ENCODE data around the gene RGS6. TPM values are rescaled to one million over a fixed set of nuclear protein-coding genes. Genes with fewer than 3 reads are reported as not detected.

The RGS6 gene
- polyA plus RNA-seq, 3 donors = not detected

- no peaks in the 10 kb centered on the region for H3K79me2 ChIP-seq (ENCODE audit: insufficient read depth, low read length)
- no peaks in the 10 kb centered on the region for H4K20me1 ChIP-seq (ENCODE audit: insufficient read depth, low read length)
- H3K9ac ChIP-seq (ENCODE audit: insufficient read depth, low read length, poor library complexity, severe bottlenecking) = no peak overlapping the region
- no peak overlapping the region for H3K4me3 ChIP-seq (replicated peaks in 1 of 3; ENCODE audit: low read depth in 2 of 3, low read length in 3 of 3)
- peaks cover 13 to 34% (median 19%) of the 10 kb centered on the region in 3 donors for H3K27me3 Mint-ChIP-seq (ENCODE audit: low read depth in 3 of 3)
- H3K4me1 ChIP-seq (ENCODE audit: control insufficient read depth in 1 of 2, insufficient read depth in 2 of 2, low read length in 2 of 2) = no peaks in the 10 kb centered on the region
- no peak for DNase-seq
- WGBS (ENCODE audit: insufficient coverage) = 100% methylated on average over 3 of the region's 5 CpGs
- H3K36me3 Mint-ChIP-seq = no peaks in the 10 kb centered on the region
- no peak overlapping the region for H3K27ac ChIP-seq (ENCODE audit: low read depth in 1 of 2, low read length in 2 of 2)
- no peak overlapping the region for H3K4me2 ChIP-seq (replicated peaks; ENCODE audit: extremely low read depth, low read length, poor library complexity, severe bottlenecking)
- no peaks in the 10 kb centered on the region for H3K36me3 ChIP-seq (replicated peaks in 1 of 2; ENCODE audit: control insufficient read depth in 1 of 2, insufficient read depth in 2 of 2, low read length in 2 of 2)
- no peak overlapping the region for H3K4me3 Mint-ChIP-seq
- H3K4me1 Mint-ChIP-seq = no peaks in the 10 kb centered on the region
- peaks cover 0 to 4% (median 0%) of the 10 kb centered on the region in 7 donors for H3K9me3 Mint-ChIP-seq
- no peak overlapping the region for H2AFZ ChIP-seq (ENCODE audit: insufficient read depth, low read depth, low read length, poor library complexity, severe bottlenecking)
- peaks cover 8 to 10% of the 10 kb centered on the region in 2 donors for H3K27me3 ChIP-seq (ENCODE audit: control insufficient read depth in 2 of 2, insufficient read depth in 2 of 2, low read length in 2 of 2)
- intact Hi-C loops (cut with micrococcal nuclease) = no loop called here
- no peaks in the 10 kb centered on the region for H3K9me3 ChIP-seq (replicated peaks in 1 of 2; ENCODE audit: control insufficient read depth in 1 of 2, insufficient read depth in 1 of 2, low read length in 2 of 2)
- H3K27ac Mint-ChIP-seq = no peak overlapping the region
- TF ChIP-seq, protein P1, sequence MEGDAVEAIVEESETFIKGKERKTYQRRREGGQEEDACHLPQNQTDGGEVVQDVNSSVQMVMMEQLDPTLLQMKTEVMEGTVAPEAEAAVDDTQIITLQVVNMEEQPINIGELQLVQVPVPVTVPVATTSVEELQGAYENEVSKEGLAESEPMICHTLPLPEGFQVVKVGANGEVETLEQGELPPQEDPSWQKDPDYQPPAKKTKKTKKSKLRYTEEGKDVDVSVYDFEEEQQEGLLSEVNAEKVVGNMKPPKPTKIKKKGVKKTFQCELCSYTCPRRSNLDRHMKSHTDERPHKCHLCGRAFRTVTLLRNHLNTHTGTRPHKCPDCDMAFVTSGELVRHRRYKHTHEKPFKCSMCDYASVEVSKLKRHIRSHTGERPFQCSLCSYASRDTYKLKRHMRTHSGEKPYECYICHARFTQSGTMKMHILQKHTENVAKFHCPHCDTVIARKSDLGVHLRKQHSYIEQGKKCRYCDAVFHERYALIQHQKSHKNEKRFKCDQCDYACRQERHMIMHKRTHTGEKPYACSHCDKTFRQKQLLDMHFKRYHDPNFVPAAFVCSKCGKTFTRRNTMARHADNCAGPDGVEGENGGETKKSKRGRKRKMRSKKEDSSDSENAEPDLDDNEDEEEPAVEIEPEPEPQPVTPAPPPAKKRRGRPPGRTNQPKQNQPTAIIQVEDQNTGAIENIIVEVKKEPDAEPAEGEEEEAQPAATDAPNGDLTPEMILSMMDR (IDR thresholded peaks at IDR 0.05) = no peak
Measured at GRCh38 chr14:72578514-72578913, 646.3 kb downstream of the RGS6 start.

DNA sequence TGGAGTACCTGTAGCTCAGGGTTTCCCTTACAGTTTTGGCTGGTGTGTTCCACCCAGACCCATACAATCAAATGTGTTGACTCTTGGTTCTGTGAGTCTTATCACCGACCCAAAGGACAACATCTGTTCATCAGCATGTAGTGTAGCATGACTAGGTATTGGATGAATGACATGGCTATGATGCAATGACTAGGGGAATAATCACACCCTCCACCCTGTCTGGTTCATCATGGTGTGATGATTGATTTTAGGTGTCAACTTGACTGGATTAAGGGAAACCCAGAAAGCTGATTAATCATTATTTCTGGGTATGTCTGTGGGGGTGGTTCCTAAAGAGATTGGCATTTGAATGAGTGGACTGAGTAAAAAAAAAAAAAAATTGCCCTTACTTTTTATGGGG lies 650.4 kb downstream of the RGS6 start:
- WGBS (ENCODE audit: insufficient coverage) = no CpG with 5 or more reads among the region's 1 CpG
- Mint-ChIP-seq H3K9me3 (peaks cover 0 to 5% (median 2%) of the 10 kb centered on the region in 7 donors), H3K27me3 (ENCODE audit: low read depth in 3 of 3) (peaks cover 13 to 20% (median 17%) of the 10 kb centered on the region in 3 donors), H3K27ac (no peak overlapping the region), H3K4me1 (no peaks in the 10 kb centered on the region), H3K36me3 (no peaks in the 10 kb centered on the region), H3K4me3 (no peak overlapping the region)
- Histone ChIP-seq H3K9me3 (replicated peaks in 1 of 2; ENCODE audit: control insufficient read depth in 1 of 2, insufficient read depth in 1 of 2, low read length in 2 of 2) (no peaks in the 10 kb centered on the region), H3K4me3 (replicated peaks in 1 of 3; ENCODE audit: low read depth in 2 of 3, low read length in 3 of 3) (no peak overlapping the region), H4K20me1 (ENCODE audit: insufficient read depth, low read length) (no peaks in the 10 kb centered on the region), H3K9ac (ENCODE audit: insufficient read depth, low read length, poor library complexity, severe bottlenecking) (no peak overlapping the region), H3K4me2 (replicated peaks; ENCODE audit: extremely low read depth, low read length, poor library complexity, severe bottlenecking) (no peak overlapping the region), H3K79me2 (ENCODE audit: insufficient read depth, low read length) (no peaks in the 10 kb centered on the region), H2AFZ (ENCODE audit: insufficient read depth, low read depth, low read length, poor library complexity, severe bottlenecking) (no peak overlapping the region), H3K4me1 (ENCODE audit: control insufficient read depth in 1 of 2, insufficient read depth in 2 of 2, low read length in 2 of 2) (no peaks in the 10 kb centered on the region), H3K36me3 (replicated peaks in 1 of 2; ENCODE audit: control insufficient read depth in 1 of 2, insufficient read depth in 2 of 2, low read length in 2 of 2) (no peaks in the 10 kb centered on the region), H3K27me3 (ENCODE audit: control insufficient read depth in 2 of 2, insufficient read depth in 2 of 2, low read length in 2 of 2) (peaks cover 4 to 6% of the 10 kb centered on the region in 2 donors), H3K27ac (ENCODE audit: low read depth in 1 of 2, low read length in 2 of 2) (no peak overlapping the region)
- no peak for DNase-seq
- intact Hi-C loops (cut with micrococcal nuclease) = no loop called here
- TF ChIP-seq, protein P1 (IDR thresholded peaks at IDR 0.05) = no peak
